ENCODE data around the gene HOXD11.

The HOXD11 gene

GRCh38 chr2:176082824-176083751 lies 24.0 kb upstream of the HOXD11 start:
- Histone ChIP-seq H2AFZ (ENCODE audit: low read depth, low read length) (no peak overlapping the region), H3K79me2 (ENCODE audit: low read length) (no peaks in the 10 kb centered on the region), H4K20me1 (ENCODE audit: insufficient read depth, low read length) (no peaks in the 10 kb centered on the region), H3K4me1 (ENCODE audit: low read length) (no peaks in the 10 kb centered on the region), H3K9ac (ENCODE audit: low read length) (no peak overlapping the region), H3K9me3 (ENCODE audit: insufficient read depth, low read length) (no peaks in the 10 kb centered on the region), H3K36me3 (replicated peaks; ENCODE audit: low read depth, low read length) (no peaks in the 10 kb centered on the region), H3K4me3 (ENCODE audit: low read length) (no peak overlapping the region), H3K4me2 (ENCODE audit: low read length) (no peak overlapping the region), H3K27me3 (ENCODE audit: low read depth, low read length) (no peaks in the 10 kb centered on the region), H3K27ac (ENCODE audit: low read length) (no peak overlapping the region)
- no peak for TF ChIP-seq EZH2phosphoT487 (IDR thresholded peaks at IDR 0.05; ENCODE audit: low read depth)
- TF ChIP-seq CTCF (IDR thresholded peaks at IDR 0.05; ENCODE audit: low read depth, low read length): no peak

- no peak within 1 kb of the TSS for H3K4me2 ChIP-seq (ENCODE audit: low read length)
- H3K79me2 ChIP-seq (ENCODE audit: low read length): no peaks in the 10 kb centered on the region
- H3K4me1 ChIP-seq (ENCODE audit: low read length): no peaks in the 10 kb centered on the region
- TF ChIP-seq EZH2phosphoT487 (IDR thresholded peaks at IDR 0.05; ENCODE audit: low read depth) (no peak), CTCF (IDR thresholded peaks at IDR 0.05; ENCODE audit: low read depth, low read length) (no peak)
- H2AFZ ChIP-seq (ENCODE audit: low read depth, low read length): no peak within 1 kb of the TSS
- H3K27me3 ChIP-seq (ENCODE audit: low read depth, low read length): no peaks in the 10 kb centered on the region; the same call in 1 of the 2 replicates
- H4K20me1 ChIP-seq (ENCODE audit: insufficient read depth, low read length): no peaks in the 10 kb centered on the region
- no peak within 1 kb of the TSS for H3K4me3 ChIP-seq (ENCODE audit: low read length)
- no peaks in the 10 kb centered on the region for H3K9me3 ChIP-seq (ENCODE audit: insufficient read depth, low read length)
- no peak within 1 kb of the TSS for H3K9ac ChIP-seq (ENCODE audit: low read length)
- H3K27ac ChIP-seq (ENCODE audit: low read length): no peak within 1 kb of the TSS
- H3K36me3 ChIP-seq (replicated peaks; ENCODE audit: low read depth, low read length): no peaks in the 10 kb centered on the region
Measured at GRCh38 chr2:176083796-176084261, 23.3 kb upstream of the HOXD11 start, which contains the start of gene EVX2. Gene EVX2 (minus strand): TSS chr2:176083962. CDS start chr2:176083776, 186 bp downstream.

- Histone ChIP-seq H3K4me3 (ENCODE audit: low read length) (no peak overlapping the region), H3K36me3 (replicated peaks; ENCODE audit: low read depth, low read length) (no peaks in the 10 kb centered on the region), H3K4me1 (ENCODE audit: low read length) (no peaks in the 10 kb centered on the region), H3K79me2 (ENCODE audit: low read length) (no peaks in the 10 kb centered on the region), H3K9ac (ENCODE audit: low read length) (no peak overlapping the region), H3K9me3 (ENCODE audit: insufficient read depth, low read length) (no peaks in the 10 kb centered on the region), H3K27ac (ENCODE audit: low read length) (no peak overlapping the region), H2AFZ (ENCODE audit: low read depth, low read length) (no peak overlapping the region), H4K20me1 (ENCODE audit: insufficient read depth, low read length) (no peaks in the 10 kb centered on the region), H3K27me3 (ENCODE audit: low read depth, low read length) (no peaks in the 10 kb centered on the region; the same call in 1 of the 2 replicates), H3K4me2 (ENCODE audit: low read length) (no peak overlapping the region)
- no peak for TF ChIP-seq EZH2phosphoT487 (IDR thresholded peaks at IDR 0.05; ENCODE audit: low read depth)
- no peak for TF ChIP-seq CTCF (IDR thresholded peaks at IDR 0.05; ENCODE audit: low read depth, low read length)
Measured at GRCh38 chr2:176084611-176085119, 22.4 kb upstream of the HOXD11 start.

GRCh38 chr2:176085120-176085788 lies 21.8 kb upstream of the HOXD11 start:
- Histone ChIP-seq H3K4me1 (ENCODE audit: low read length) (no peaks in the 10 kb centered on the region), H2AFZ (ENCODE audit: low read depth, low read length) (no peak overlapping the region), H3K9ac (ENCODE audit: low read length) (no peak overlapping the region), H3K4me2 (ENCODE audit: low read length) (no peak overlapping the region), H3K27ac (ENCODE audit: low read length) (no peak overlapping the region), H4K20me1 (ENCODE audit: insufficient read depth, low read length) (no peaks in the 10 kb centered on the region), H3K27me3 (ENCODE audit: low read depth, low read length) (no peaks in the 10 kb centered on the region; the same call in 1 of the 2 replicates), H3K4me3 (ENCODE audit: low read length) (no peak overlapping the region), H3K79me2 (ENCODE audit: low read length) (no peaks in the 10 kb centered on the region), H3K36me3 (replicated peaks; ENCODE audit: low read depth, low read length) (no peaks in the 10 kb centered on the region), H3K9me3 (ENCODE audit: insufficient read depth, low read length) (no peaks in the 10 kb centered on the region)
- no peak for TF ChIP-seq CTCF (IDR thresholded peaks at IDR 0.05; ENCODE audit: low read depth, low read length)
- TF ChIP-seq EZH2phosphoT487 (IDR thresholded peaks at IDR 0.05; ENCODE audit: low read depth): no peak
